ENCODE measurements around the gene HABP2. TPM values are rescaled to one million over a fixed set of nuclear protein-coding genes. Genes with fewer than 3 reads are reported as not detected.

Gene HABP2
- total RNA-seq, 1 donor from 2014 or later = not detected

- TF ChIP-seq CTCF (IDR thresholded peaks at IDR 0.05; ENCODE audit: insufficient read depth, low read length, severe bottlenecking) = no peak
- FAIRE-seq (no peak), DNase-seq (ENCODE audit: low read depth) (no peak)
- Histone ChIP-seq H3K27me3 (ENCODE audit: control insufficient read depth, insufficient read depth, low read length) (peaks cover 2% of the 10 kb centered on the region), H3K36me3 (ENCODE audit: control insufficient read depth, insufficient read depth, low read length) (no peaks in the 10 kb centered on the region), H3K4me3 (ENCODE audit: low read depth, low read length) (no peak overlapping the region)
These were observed 59.3 kb downstream of the HABP2 start for GRCh38 chr10:113612154-113612553.

GRCh38 chr10:113613427-113613826 is 60.6 kb downstream of the HABP2 start:
- H3K36me3 ChIP-seq (ENCODE audit: control insufficient read depth, insufficient read depth, low read length) = no peaks in the 10 kb centered on the region
- no peak overlapping the region for H3K4me3 ChIP-seq (ENCODE audit: low read depth, low read length)
- FAIRE-seq (no peak), DNase-seq (ENCODE audit: low read depth) (no peak)
- H3K27me3 ChIP-seq (ENCODE audit: control insufficient read depth, insufficient read depth, low read length) = peaks cover 2% of the 10 kb centered on the region
- TF ChIP-seq CTCF (IDR thresholded peaks at IDR 0.05; ENCODE audit: insufficient read depth, low read length, severe bottlenecking) = no peak

- Histone ChIP-seq H3K27me3 (ENCODE audit: control insufficient read depth, insufficient read depth, low read length) (peaks cover 2% of the 10 kb centered on the region), H3K4me3 (ENCODE audit: low read depth, low read length) (no peak overlapping the region), H3K36me3 (ENCODE audit: control insufficient read depth, insufficient read depth, low read length) (no peaks in the 10 kb centered on the region)
- no peak for DNase-seq (ENCODE audit: low read depth)
- FAIRE-seq = no peak
- no peak for TF ChIP-seq CTCF (IDR thresholded peaks at IDR 0.05; ENCODE audit: insufficient read depth, low read length, severe bottlenecking)
These were observed 61.3 kb downstream of the HABP2 start for GRCh38 chr10:113613977-113614690.

GRCh38 chr10:113616244-113617074 is 63.6 kb downstream of the HABP2 start:
- peaks cover 2% of the 10 kb centered on the region for H3K27me3 ChIP-seq (ENCODE audit: control insufficient read depth, insufficient read depth, low read length)
- peak; percentile 12 for DNase-seq (ENCODE audit: low read depth)
- no peak for FAIRE-seq
- H3K36me3 ChIP-seq (ENCODE audit: control insufficient read depth, insufficient read depth, low read length) = no peaks in the 10 kb centered on the region
- no peak overlapping the region for H3K4me3 ChIP-seq (ENCODE audit: low read depth, low read length)
- peak; percentile 38 for TF ChIP-seq CTCF (IDR thresholded peaks at IDR 0.05; ENCODE audit: insufficient read depth, low read length, severe bottlenecking)

GRCh38 chr10:113617086-113617485 is 64.2 kb downstream of the HABP2 start:
- DNase-seq (ENCODE audit: low read depth) (no peak), FAIRE-seq (no peak)
- no peak overlapping the region for H3K4me3 ChIP-seq (ENCODE audit: low read depth, low read length)
- TF ChIP-seq CTCF (IDR thresholded peaks at IDR 0.05; ENCODE audit: insufficient read depth, low read length, severe bottlenecking) = no peak
- H3K27me3 ChIP-seq (ENCODE audit: control insufficient read depth, insufficient read depth, low read length) = peaks cover 2% of the 10 kb centered on the region
- H3K36me3 ChIP-seq (ENCODE audit: control insufficient read depth, insufficient read depth, low read length) = no peaks in the 10 kb centered on the region
